DND-41 (cell line): ENCODE measurements around the gene UNC13B.

ENCODE experiments used
- ATAC-seq: fragments of 200-7000 bp; cut with Tn5 transposase; 3 replicates; pipeline ENCODE4 v1.9.1; 2021; ENCODE audit warnings: low read depth; ENCODE audit not compliant: insufficient read depth
- DNase-seq: peaks from one replicate; pipeline ENCODE4 v3.0.0-alpha.2; 2020
- H2AFZ ChIP-seq: 2 replicates; pipeline ENCODE4 v1.6.0; 2012; ENCODE audit warnings: low read depth, low read length
- H3K27ac ChIP-seq: 2 replicates; pipeline ENCODE4 v1.5.1; 2012; ENCODE audit warnings: low read length, inconsistent platforms
- H3K27me3 ChIP-seq: fragments of 200-600 bp; sonication (generic); 2 replicates; pipeline ENCODE4 v1.6.0; 2012; ENCODE audit warnings: low read length, mild to moderate bottlenecking, inconsistent platforms; ENCODE audit not compliant: insufficient read depth, poor library complexity
- H3K36me3 ChIP-seq: 2 replicates; pipeline ENCODE4 v1.5.1; 2012; ENCODE audit warnings: low read length, inconsistent platforms; ENCODE audit not compliant: insufficient read depth
- H3K4me1 ChIP-seq: 2 replicates; pipeline ENCODE4 v1.5.1; 2012; ENCODE audit warnings: mild to moderate bottlenecking, low read length; ENCODE audit not compliant: insufficient read depth
- H3K4me2 ChIP-seq: 2 replicates; pipeline ENCODE4 v1.6.0; 2012; ENCODE audit warnings: mild to moderate bottlenecking, moderate library complexity, low read length, inconsistent platforms; ENCODE audit not compliant: insufficient read depth
- H3K4me3 ChIP-seq, 2 experiments: fragments of 200-600 bp in 1 of 2; shearing (Covaris generic) in 1 of 2; 2 replicates each; pipeline ENCODE4 v1.5.1; 2012 to 2016; ENCODE audit warnings: inconsistent platforms in 2 of 2, low read length in 2 of 2, mild to moderate bottlenecking in 2 of 2, low read depth in 1 of 2, moderate library complexity in 1 of 2
- H3K79me2 ChIP-seq: 2 replicates; pipeline ENCODE4 v1.6.0; 2012; ENCODE audit warnings: low read length, inconsistent platforms; ENCODE audit not compliant: insufficient read depth
- H3K9ac ChIP-seq: 2 replicates; pipeline ENCODE4 v1.6.0; 2012; ENCODE audit warnings: low read depth, mild to moderate bottlenecking, inconsistent platforms, low read length, moderate library complexity
- H3K9me3 ChIP-seq: 2 replicates; pipeline ENCODE4 v1.5.1; 2012; ENCODE audit warnings: low read length, moderate library complexity, mild to moderate bottlenecking, inconsistent platforms; ENCODE audit not compliant: insufficient read depth, severe bottlenecking
- H4K20me1 ChIP-seq: 2 replicates; pipeline ENCODE4 v1.6.0; 2012; ENCODE audit warnings: low read length; ENCODE audit not compliant: insufficient read depth
- CTCF ChIP-seq: IDR thresholded peaks from 2 replicates; pipeline ENCODE4 v1.5.1; 2012; ENCODE audit warnings: borderline replicate concordance, low read length, moderate library complexity, mild to moderate bottlenecking; ENCODE audit not compliant: poor library complexity, severe bottlenecking; ENCODE audit errors: extremely low read depth
- EZH2 ChIP-seq: IDR thresholded peaks from 3 replicates; pipeline ENCODE4 v1.6.1; 2012; ENCODE audit warnings: borderline replicate concordance, low read depth, mild to moderate bottlenecking, moderate library complexity, low read length, inconsistent platforms; ENCODE audit not compliant: severe bottlenecking

UNC13B gene

DNA sequence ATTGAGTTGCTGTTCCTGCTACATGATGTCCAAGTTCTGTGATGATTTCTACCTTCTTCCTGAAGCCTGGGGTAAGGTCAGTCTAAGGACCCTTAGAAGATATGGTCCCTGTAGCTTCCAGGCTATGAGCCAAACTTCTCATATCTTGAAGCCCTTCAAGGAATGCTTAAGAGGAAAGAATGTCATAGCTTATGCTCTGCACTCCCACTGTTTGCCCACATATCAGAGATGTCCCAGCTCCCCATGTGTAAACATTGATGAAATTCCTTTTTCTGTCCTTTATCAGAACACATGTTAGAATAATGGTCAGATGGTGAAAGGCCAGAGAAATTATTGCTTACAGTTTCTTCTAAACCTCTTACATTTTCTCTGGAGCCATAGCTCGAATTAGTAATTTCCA is 286.7 kb downstream of the UNC13B start:
- H3K4me1 ChIP-seq: no peaks in the 10 kb centered on the region
- H3K4me3 ChIP-seq: no peak overlapping the region
- H3K9ac ChIP-seq: no peak overlapping the region
- no peaks in the 10 kb centered on the region for H4K20me1 ChIP-seq
- no peak for DNase-seq
- H2AFZ ChIP-seq: no peak overlapping the region
- no peak overlapping the region for H3K27ac ChIP-seq
- no peak for ATAC-seq
- H3K9me3 ChIP-seq: no peaks in the 10 kb centered on the region
- no peaks in the 10 kb centered on the region for H3K36me3 ChIP-seq
- no peak for TF ChIP-seq EZH2
- no peak for TF ChIP-seq CTCF
- no peak overlapping the region for H3K4me2 ChIP-seq
- H3K79me2 ChIP-seq: no peaks in the 10 kb centered on the region
- peaks cover 17% of the 10 kb centered on the region for H3K27me3 ChIP-seq

DNA sequence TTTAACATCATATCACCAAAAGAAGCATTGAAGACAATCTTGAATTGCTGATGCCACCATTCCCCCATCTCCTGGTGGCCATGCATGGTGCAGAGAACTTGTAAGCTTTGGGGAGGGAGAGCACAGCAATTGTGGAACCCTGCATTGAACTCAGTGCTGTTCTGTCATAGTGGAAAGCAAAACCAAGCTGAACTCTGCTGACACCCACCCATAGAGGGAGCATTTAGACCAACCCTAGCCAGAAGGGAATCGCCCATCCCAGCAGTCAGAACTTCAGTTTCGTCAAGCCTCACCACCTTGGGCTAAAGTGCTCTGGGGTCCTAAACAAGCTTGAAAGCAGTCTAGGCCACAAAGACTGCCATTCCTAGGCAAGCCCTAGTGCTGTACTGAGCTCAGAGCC is 290.7 kb downstream of the UNC13B start:
- H3K27ac ChIP-seq: no peak overlapping the region
- TF ChIP-seq CTCF (peak; percentile 21), EZH2 (no peak)
- H4K20me1 ChIP-seq: no peaks in the 10 kb centered on the region
- no peak for DNase-seq
- H3K4me2 ChIP-seq: no peak overlapping the region
- no peaks in the 10 kb centered on the region for H3K79me2 ChIP-seq
- no peak overlapping the region for H3K9ac ChIP-seq
- no peaks in the 10 kb centered on the region for H3K36me3 ChIP-seq
- peaks cover 17% of the 10 kb centered on the region for H3K27me3 ChIP-seq
- no peaks in the 10 kb centered on the region for H3K9me3 ChIP-seq
- H3K4me1 ChIP-seq: no peaks in the 10 kb centered on the region
- ATAC-seq: no peak
- no peak overlapping the region for H3K4me3 ChIP-seq
- H2AFZ ChIP-seq: no peak overlapping the region

DNA sequence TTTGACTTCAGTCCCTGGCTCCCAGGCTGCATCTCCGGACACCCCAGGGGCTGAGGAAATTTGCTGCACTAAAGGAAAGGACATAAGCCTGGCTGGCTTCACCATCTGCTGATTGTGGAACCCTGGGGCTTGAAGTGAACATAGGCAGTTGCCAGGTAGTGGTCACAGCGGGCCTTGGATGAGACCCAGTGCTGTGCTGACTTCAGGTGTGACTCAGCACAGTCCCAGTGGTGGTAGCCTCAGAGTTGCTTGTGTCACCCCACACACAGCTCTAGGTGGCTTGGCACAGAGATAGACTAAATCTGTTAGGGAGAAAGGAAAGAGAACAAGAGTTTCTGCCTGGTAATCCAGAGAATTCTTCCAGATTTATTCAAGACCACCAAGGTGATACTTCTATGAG is 292.0 kb downstream of the UNC13B start:
- peaks cover 9% of the 10 kb centered on the region for H3K27me3 ChIP-seq
- ATAC-seq: no peak
- H4K20me1 ChIP-seq: no peaks in the 10 kb centered on the region
- no peak overlapping the region for H3K4me3 ChIP-seq
- DNase-seq: no peak
- H3K9ac ChIP-seq: no peak overlapping the region
- no peak overlapping the region for H3K4me2 ChIP-seq
- H3K79me2 ChIP-seq: no peaks in the 10 kb centered on the region
- no peaks in the 10 kb centered on the region for H3K4me1 ChIP-seq
- H3K27ac ChIP-seq: no peak overlapping the region
- H3K9me3 ChIP-seq: no peaks in the 10 kb centered on the region
- H2AFZ ChIP-seq: no peak overlapping the region
- TF ChIP-seq CTCF (no peak), EZH2 (no peak)
- no peaks in the 10 kb centered on the region for H3K36me3 ChIP-seq
